Measurements from ENCODE around the gene TAF3.

Gene TAF3

GRCh38 chr10:7817576-7817975 is 729 bp upstream of the TAF3 start:
- Histone ChIP-seq H3K4me1 (ENCODE audit: insufficient read depth, low read length) (peaks cover 9% of the 10 kb centered on the region), H3K9me3 (ENCODE audit: low read length) (no peaks in the 10 kb centered on the region), H3K9ac (ENCODE audit: low read length) (no peak overlapping the region), H3K27me3 (ENCODE audit: control insufficient read depth in 1 of 2, insufficient read depth in 2 of 2, low read length in 2 of 2) (no peaks in the 10 kb centered on the region), H3K4me3 (ENCODE audit: low read depth in 1 of 2, low read length in 2 of 2) (peak overlapping the region; percentile 43 to 98), H3K27ac (ENCODE audit: low read depth, low read length) (no peak overlapping the region), H3K36me3 (ENCODE audit: insufficient read depth, low read length) (no peaks in the 10 kb centered on the region)

DNA sequence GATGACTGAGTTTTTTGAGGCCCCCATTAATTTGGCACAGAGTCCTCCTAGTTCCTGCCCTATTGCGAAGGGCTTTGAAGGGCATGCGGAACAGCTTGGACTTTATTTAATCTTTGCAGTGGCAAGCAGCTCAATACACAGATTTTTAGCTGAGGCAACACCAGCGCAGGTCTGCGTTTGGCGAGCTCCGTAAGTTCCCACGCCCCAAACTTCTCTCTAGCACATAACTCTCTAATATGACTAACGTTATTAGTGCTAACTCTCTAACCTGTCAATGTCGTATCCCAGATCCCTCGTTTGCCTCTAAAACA is 366 bp upstream of the TAF3 start:
- H3K27ac ChIP-seq (ENCODE audit: low read depth, low read length): peak overlapping the region; percentile 4
- no peak overlapping the region for H3K9ac ChIP-seq (ENCODE audit: low read length)

DNA sequence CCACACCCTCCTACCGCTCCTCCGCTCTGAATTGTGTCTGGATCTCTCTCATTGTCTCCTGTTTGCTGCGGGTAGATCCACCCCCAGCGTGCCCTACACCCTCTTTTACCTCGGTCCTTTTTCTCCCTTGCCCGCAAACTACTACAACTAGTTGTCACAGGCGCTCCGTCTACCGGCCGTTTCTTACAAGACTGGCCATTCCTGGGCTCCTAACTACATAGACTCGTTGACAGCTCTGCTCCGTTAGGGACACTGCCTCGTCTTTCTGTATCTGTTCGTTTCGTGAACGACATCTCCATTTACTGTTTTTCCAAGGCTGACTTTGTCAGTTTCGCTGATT is 786 bp downstream of the TAF3 start:
- Histone ChIP-seq H3K4me1 (ENCODE audit: insufficient read depth, low read length) (peaks cover 9% of the 10 kb centered on the region), H3K4me3 (ENCODE audit: low read depth in 1 of 2, low read length in 2 of 2) (peak overlapping the region; percentile 43 to 98), H3K27ac (ENCODE audit: low read depth, low read length) (peak overlapping the region; percentile 69), H3K9me3 (ENCODE audit: low read length) (no peaks in the 10 kb centered on the region), H3K9ac (ENCODE audit: low read length) (peak overlapping the region; percentile 50), H3K27me3 (ENCODE audit: control insufficient read depth in 1 of 2, insufficient read depth in 2 of 2, low read length in 2 of 2) (no peaks in the 10 kb centered on the region), H3K36me3 (ENCODE audit: insufficient read depth, low read length) (no peaks in the 10 kb centered on the region)

More for the DNA sequence above, 366 bp upstream of the TAF3 start:
- H3K4me3 ChIP-seq (ENCODE audit: low read depth in 1 of 2, low read length in 2 of 2): peak overlapping the region; percentile 43 to 98
- no peaks in the 10 kb centered on the region for H3K36me3 ChIP-seq (ENCODE audit: insufficient read depth, low read length)
- H3K4me1 ChIP-seq (ENCODE audit: insufficient read depth, low read length): peaks cover 9% of the 10 kb centered on the region
- H3K27me3 ChIP-seq (ENCODE audit: control insufficient read depth in 1 of 2, insufficient read depth in 2 of 2, low read length in 2 of 2): no peaks in the 10 kb centered on the region
- H3K9me3 ChIP-seq (ENCODE audit: low read length): no peaks in the 10 kb centered on the region

- Histone ChIP-seq H3K4me3 (ENCODE audit: low read depth in 1 of 2, low read length in 2 of 2) (no peak overlapping the region), H3K27me3 (ENCODE audit: control insufficient read depth in 1 of 2, insufficient read depth in 2 of 2, low read length in 2 of 2) (no peaks in the 10 kb centered on the region), H3K9ac (ENCODE audit: low read length) (no peak overlapping the region), H3K36me3 (ENCODE audit: insufficient read depth, low read length) (peaks cover 23% of the 10 kb centered on the region), H3K9me3 (ENCODE audit: low read length) (no peaks in the 10 kb centered on the region), H3K4me1 (ENCODE audit: insufficient read depth, low read length) (peaks cover 8% of the 10 kb centered on the region), H3K27ac (ENCODE audit: low read depth, low read length) (no peak overlapping the region)
Observed at GRCh38 chr10:7824251-7824650, 5.9 kb downstream of the TAF3 start.

GRCh38 chr10:7826971-7827370 is 8.7 kb downstream of the TAF3 start:
- Histone ChIP-seq H3K4me1 (ENCODE audit: insufficient read depth, low read length) (no peaks in the 10 kb centered on the region), H3K9me3 (ENCODE audit: low read length) (no peaks in the 10 kb centered on the region), H3K36me3 (ENCODE audit: insufficient read depth, low read length) (peaks cover 23% of the 10 kb centered on the region), H3K9ac (ENCODE audit: low read length) (no peak overlapping the region), H3K27ac (ENCODE audit: low read depth, low read length) (no peak overlapping the region), H3K27me3 (ENCODE audit: control insufficient read depth in 1 of 2, insufficient read depth in 2 of 2, low read length in 2 of 2) (no peaks in the 10 kb centered on the region), H3K4me3 (ENCODE audit: low read depth in 1 of 2, low read length in 2 of 2) (no peak overlapping the region)

- no peak overlapping the region for H3K9ac ChIP-seq (ENCODE audit: low read length)
- H3K4me1 ChIP-seq (ENCODE audit: insufficient read depth, low read length): no peaks in the 10 kb centered on the region
- peaks cover 21% of the 10 kb centered on the region for H3K36me3 ChIP-seq (ENCODE audit: insufficient read depth, low read length)
- no peaks in the 10 kb centered on the region for H3K27me3 ChIP-seq (ENCODE audit: control insufficient read depth in 1 of 2, insufficient read depth in 2 of 2, low read length in 2 of 2)
- H3K4me3 ChIP-seq (ENCODE audit: low read depth in 1 of 2, low read length in 2 of 2): no peak overlapping the region
- H3K9me3 ChIP-seq (ENCODE audit: low read length): no peaks in the 10 kb centered on the region
- no peak overlapping the region for H3K27ac ChIP-seq (ENCODE audit: low read depth, low read length)
Observed at GRCh38 chr10:7829289-7829834, 11.1 kb downstream of the TAF3 start.

GRCh38 chr10:7832060-7832459 is 13.8 kb downstream of the TAF3 start:
- H3K9me3 ChIP-seq (ENCODE audit: low read length): no peaks in the 10 kb centered on the region
- no peak overlapping the region for H3K9ac ChIP-seq (ENCODE audit: low read length)
- no peaks in the 10 kb centered on the region for H3K27me3 ChIP-seq (ENCODE audit: control insufficient read depth in 1 of 2, insufficient read depth in 2 of 2, low read length in 2 of 2)
- H3K36me3 ChIP-seq (ENCODE audit: insufficient read depth, low read length): peaks cover under 1% of the 10 kb centered on the region
- H3K27ac ChIP-seq (ENCODE audit: low read depth, low read length): no peak overlapping the region
- H3K4me1 ChIP-seq (ENCODE audit: insufficient read depth, low read length): no peaks in the 10 kb centered on the region
- H3K4me3 ChIP-seq (ENCODE audit: low read depth in 1 of 2, low read length in 2 of 2): no peak overlapping the region

DNA sequence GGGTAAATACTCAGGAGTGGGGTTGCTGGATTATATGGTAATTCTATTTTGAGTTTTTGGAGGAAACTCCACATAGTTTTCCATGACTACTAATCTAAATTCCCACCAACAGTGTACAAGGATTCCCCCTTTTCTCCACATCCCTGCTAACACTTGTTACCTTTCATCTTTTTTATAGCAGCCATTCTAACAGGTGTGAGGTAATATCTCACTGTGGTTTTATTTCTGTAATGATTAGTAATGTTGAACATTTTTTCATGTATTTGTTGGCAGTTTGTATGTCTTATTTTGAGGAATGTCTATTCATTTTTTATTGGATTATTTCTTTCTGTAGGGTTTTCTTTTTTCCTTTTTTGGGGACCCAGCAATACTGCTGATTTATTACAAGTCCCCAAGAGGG is 14.9 kb downstream of the TAF3 start:
- Histone ChIP-seq H3K4me1 (ENCODE audit: insufficient read depth, low read length) (no peaks in the 10 kb centered on the region), H3K9me3 (ENCODE audit: low read length) (no peaks in the 10 kb centered on the region), H3K27ac (ENCODE audit: low read depth, low read length) (no peak overlapping the region), H3K27me3 (ENCODE audit: control insufficient read depth in 1 of 2, insufficient read depth in 2 of 2, low read length in 2 of 2) (no peaks in the 10 kb centered on the region), H3K4me3 (ENCODE audit: low read depth in 1 of 2, low read length in 2 of 2) (no peak overlapping the region), H3K36me3 (ENCODE audit: insufficient read depth, low read length) (no peaks in the 10 kb centered on the region), H3K9ac (ENCODE audit: low read length) (no peak overlapping the region)

GRCh38 chr10:7834262-7834661 is 16.0 kb downstream of the TAF3 start:
- Histone ChIP-seq H3K4me3 (ENCODE audit: low read depth in 1 of 2, low read length in 2 of 2) (no peak overlapping the region), H3K9me3 (ENCODE audit: low read length) (no peaks in the 10 kb centered on the region), H3K4me1 (ENCODE audit: insufficient read depth, low read length) (no peaks in the 10 kb centered on the region), H3K27me3 (ENCODE audit: control insufficient read depth in 1 of 2, insufficient read depth in 2 of 2, low read length in 2 of 2) (no peaks in the 10 kb centered on the region), H3K36me3 (ENCODE audit: insufficient read depth, low read length) (no peaks in the 10 kb centered on the region), H3K9ac (ENCODE audit: low read length) (no peak overlapping the region), H3K27ac (ENCODE audit: low read depth, low read length) (no peak overlapping the region)

GRCh38 chr10:7836571-7836970 is 18.3 kb downstream of the TAF3 start:
- Histone ChIP-seq H3K9me3 (ENCODE audit: low read length) (no peaks in the 10 kb centered on the region), H3K36me3 (ENCODE audit: insufficient read depth, low read length) (no peaks in the 10 kb centered on the region), H3K9ac (ENCODE audit: low read length) (no peak overlapping the region), H3K27ac (ENCODE audit: low read depth, low read length) (no peak overlapping the region), H3K4me3 (ENCODE audit: low read depth in 1 of 2, low read length in 2 of 2) (no peak overlapping the region), H3K4me1 (ENCODE audit: insufficient read depth, low read length) (no peaks in the 10 kb centered on the region), H3K27me3 (ENCODE audit: control insufficient read depth in 1 of 2, insufficient read depth in 2 of 2, low read length in 2 of 2) (no peaks in the 10 kb centered on the region)

DNA sequence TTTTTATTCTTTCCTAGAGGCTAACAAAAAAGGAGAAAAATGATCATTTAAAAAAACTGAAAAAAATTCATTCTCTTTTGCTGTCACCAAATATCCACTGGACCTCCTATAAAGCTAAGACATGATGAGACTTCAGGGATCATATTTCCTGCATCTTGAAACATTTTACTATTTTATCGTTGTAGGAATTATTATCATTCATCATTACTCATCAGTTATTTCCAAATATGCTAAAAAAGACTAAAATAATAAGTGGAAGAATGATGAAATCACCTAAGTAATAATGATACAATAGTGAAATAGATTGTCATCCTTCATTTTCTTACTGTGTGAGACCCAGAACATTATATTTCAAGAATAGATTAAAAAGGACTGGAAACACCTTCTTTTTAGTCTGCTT is 28.3 kb downstream of the TAF3 start:
- H3K4me3 ChIP-seq (ENCODE audit: low read depth in 1 of 2, low read length in 2 of 2): no peak overlapping the region
- no peaks in the 10 kb centered on the region for H3K36me3 ChIP-seq (ENCODE audit: insufficient read depth, low read length)
- H3K9me3 ChIP-seq (ENCODE audit: low read length): no peaks in the 10 kb centered on the region
- H3K9ac ChIP-seq (ENCODE audit: low read length): no peak overlapping the region
- no peaks in the 10 kb centered on the region for H3K27me3 ChIP-seq (ENCODE audit: control insufficient read depth in 1 of 2, insufficient read depth in 2 of 2, low read length in 2 of 2)
- H3K27ac ChIP-seq (ENCODE audit: low read depth, low read length): no peak overlapping the region
- H3K4me1 ChIP-seq (ENCODE audit: insufficient read depth, low read length): no peaks in the 10 kb centered on the region

DNA sequence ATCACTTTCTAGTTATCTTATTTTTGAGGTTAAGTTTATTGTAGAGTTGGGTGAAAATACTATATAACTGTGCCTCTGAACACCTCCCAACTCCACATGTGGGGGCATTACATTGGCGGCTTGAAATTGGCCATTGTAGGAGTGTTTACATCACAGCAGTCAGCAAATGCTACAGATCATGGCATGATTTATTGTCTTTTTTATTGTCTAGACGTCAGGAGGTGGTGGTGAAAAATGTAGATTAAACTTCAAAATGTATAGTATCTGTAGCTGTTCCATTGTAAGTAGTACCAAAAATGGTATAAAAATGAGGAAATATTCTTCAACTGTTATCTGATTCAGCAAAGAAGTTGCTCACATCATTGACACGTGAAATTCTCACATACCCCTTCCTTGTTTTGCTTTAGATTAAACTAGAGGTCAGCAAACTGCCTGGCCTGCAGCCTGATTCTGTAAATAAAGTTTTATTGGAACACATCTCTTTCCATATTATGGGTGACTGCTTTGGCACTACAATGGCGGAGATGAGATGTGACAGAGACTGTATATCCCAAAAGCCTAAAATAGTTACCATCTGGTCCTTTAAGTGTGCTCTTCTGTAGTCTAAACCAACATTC is 35.0 kb downstream of the TAF3 start:
- Histone ChIP-seq H3K27me3 (ENCODE audit: control insufficient read depth in 1 of 2, insufficient read depth in 2 of 2, low read length in 2 of 2) (no peaks in the 10 kb centered on the region), H3K27ac (ENCODE audit: low read depth, low read length) (no peak overlapping the region), H3K4me3 (ENCODE audit: low read depth in 1 of 2, low read length in 2 of 2) (no peak overlapping the region), H3K36me3 (ENCODE audit: insufficient read depth, low read length) (no peaks in the 10 kb centered on the region), H3K9ac (ENCODE audit: low read length) (no peak overlapping the region), H3K9me3 (ENCODE audit: low read length) (no peaks in the 10 kb centered on the region), H3K4me1 (ENCODE audit: insufficient read depth, low read length) (peaks cover 12% of the 10 kb centered on the region)
